ENCODE measurements around the gene PNMT.

The PNMT gene

GRCh38 chr17:39658346-39658745 lies 9.9 kb upstream of the PNMT start:
- H3K27ac ChIP-seq, result no peak overlapping the region

GRCh38 chr17:39658760-39659159 lies 9.5 kb upstream of the PNMT start:
- no peak for TF ChIP-seq ZFX (IDR thresholded peaks at IDR 0.05; ENCODE audit: borderline replicate concordance)
- TF ChIP-seq, protein P1, sequence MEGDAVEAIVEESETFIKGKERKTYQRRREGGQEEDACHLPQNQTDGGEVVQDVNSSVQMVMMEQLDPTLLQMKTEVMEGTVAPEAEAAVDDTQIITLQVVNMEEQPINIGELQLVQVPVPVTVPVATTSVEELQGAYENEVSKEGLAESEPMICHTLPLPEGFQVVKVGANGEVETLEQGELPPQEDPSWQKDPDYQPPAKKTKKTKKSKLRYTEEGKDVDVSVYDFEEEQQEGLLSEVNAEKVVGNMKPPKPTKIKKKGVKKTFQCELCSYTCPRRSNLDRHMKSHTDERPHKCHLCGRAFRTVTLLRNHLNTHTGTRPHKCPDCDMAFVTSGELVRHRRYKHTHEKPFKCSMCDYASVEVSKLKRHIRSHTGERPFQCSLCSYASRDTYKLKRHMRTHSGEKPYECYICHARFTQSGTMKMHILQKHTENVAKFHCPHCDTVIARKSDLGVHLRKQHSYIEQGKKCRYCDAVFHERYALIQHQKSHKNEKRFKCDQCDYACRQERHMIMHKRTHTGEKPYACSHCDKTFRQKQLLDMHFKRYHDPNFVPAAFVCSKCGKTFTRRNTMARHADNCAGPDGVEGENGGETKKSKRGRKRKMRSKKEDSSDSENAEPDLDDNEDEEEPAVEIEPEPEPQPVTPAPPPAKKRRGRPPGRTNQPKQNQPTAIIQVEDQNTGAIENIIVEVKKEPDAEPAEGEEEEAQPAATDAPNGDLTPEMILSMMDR (IDR thresholded peaks at IDR 0.05), result no peak

More at GRCh38 chr17:39658346-39658745, 9.9 kb upstream of the PNMT start:
- no peak for TF ChIP-seq ZFX (IDR thresholded peaks at IDR 0.05; ENCODE audit: borderline replicate concordance)
- TF ChIP-seq, protein P1 (IDR thresholded peaks at IDR 0.05), result no peak

DNA sequence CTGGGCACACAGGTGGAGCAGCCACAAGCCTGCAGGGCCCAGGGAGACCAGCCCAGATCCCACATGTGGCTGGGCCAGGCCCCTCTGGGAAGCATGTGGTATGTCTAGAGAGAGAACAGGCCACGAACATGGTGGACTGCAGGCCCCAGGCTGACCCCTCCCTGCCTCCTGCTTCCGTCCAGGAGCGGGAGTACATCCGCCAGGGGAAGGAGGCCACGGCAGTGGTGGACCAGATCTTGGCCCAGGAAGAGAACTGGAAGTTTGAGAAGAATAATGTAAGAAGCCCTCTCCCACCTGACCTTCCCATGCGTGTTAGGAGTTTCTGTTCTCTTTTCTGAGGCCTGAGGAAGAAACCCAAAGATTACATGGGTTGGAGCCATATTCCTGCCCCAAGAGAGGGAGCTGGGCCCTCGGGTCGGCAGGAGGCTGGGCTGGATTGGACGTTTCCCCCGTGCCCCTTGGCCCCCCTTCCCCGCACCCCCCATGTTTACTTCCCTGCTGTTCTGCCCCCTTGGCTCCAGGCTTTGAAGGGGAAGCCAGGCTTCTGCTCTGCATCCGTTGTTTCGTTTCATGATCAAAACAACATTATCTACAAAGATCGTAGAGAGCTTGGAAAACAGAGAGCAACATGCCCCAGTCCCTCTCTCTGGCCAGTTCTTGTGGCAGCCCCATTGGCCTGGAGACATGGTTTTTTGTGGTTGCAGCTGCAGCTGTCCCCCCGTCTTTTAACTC lies 8.8 kb upstream of the PNMT start:
- no peak overlapping the region for H3K27ac ChIP-seq
- TF ChIP-seq, protein P1 (IDR thresholded peaks at IDR 0.05), result no peak
- no peak for TF ChIP-seq ZFX (IDR thresholded peaks at IDR 0.05; ENCODE audit: borderline replicate concordance)

More at GRCh38 chr17:39658760-39659159, 9.5 kb upstream of the PNMT start:
- H3K27ac ChIP-seq, result no peak overlapping the region

- H3K27ac ChIP-seq, result no peak overlapping the region
- no peak for TF ChIP-seq ZFX (IDR thresholded peaks at IDR 0.05; ENCODE audit: borderline replicate concordance)
- TF ChIP-seq, protein P1 (IDR thresholded peaks at IDR 0.05), result no peak
Observed at GRCh38 chr17:39660011-39660360, 8.3 kb upstream of the PNMT start.

- H3K27ac ChIP-seq, result no peak overlapping the region
- TF ChIP-seq ZFX (IDR thresholded peaks at IDR 0.05; ENCODE audit: borderline replicate concordance), result no peak
- TF ChIP-seq, protein P1 (IDR thresholded peaks at IDR 0.05), result no peak
Observed at GRCh38 chr17:39660397-39661385, 7.6 kb upstream of the PNMT start.

GRCh38 chr17:39661744-39662541 lies 6.3 kb upstream of the PNMT start:
- TF ChIP-seq ZFX (IDR thresholded peaks at IDR 0.05; ENCODE audit: borderline replicate concordance), result no peak
- TF ChIP-seq, protein P1 (IDR thresholded peaks at IDR 0.05), result no peak
- H3K27ac ChIP-seq, result peak overlapping the region; percentile 56

All from 22Rv1 (cell line).